Measurements from ENCODE around the gene BTN2A1. TPM values are rescaled to one million over a fixed set of nuclear protein-coding genes. Genes with fewer than 3 reads are reported as not detected.
"Not testable (repeated sequence)": the region's sequence is repeated elsewhere in the genome, so short reads cannot be mapped to it uniquely, and the experiment has no call there.

The BTN2A1 gene
- polyA plus RNA-seq, 3 donors = 31.5 to 34.3 (median 31.8) TPM

DNA sequence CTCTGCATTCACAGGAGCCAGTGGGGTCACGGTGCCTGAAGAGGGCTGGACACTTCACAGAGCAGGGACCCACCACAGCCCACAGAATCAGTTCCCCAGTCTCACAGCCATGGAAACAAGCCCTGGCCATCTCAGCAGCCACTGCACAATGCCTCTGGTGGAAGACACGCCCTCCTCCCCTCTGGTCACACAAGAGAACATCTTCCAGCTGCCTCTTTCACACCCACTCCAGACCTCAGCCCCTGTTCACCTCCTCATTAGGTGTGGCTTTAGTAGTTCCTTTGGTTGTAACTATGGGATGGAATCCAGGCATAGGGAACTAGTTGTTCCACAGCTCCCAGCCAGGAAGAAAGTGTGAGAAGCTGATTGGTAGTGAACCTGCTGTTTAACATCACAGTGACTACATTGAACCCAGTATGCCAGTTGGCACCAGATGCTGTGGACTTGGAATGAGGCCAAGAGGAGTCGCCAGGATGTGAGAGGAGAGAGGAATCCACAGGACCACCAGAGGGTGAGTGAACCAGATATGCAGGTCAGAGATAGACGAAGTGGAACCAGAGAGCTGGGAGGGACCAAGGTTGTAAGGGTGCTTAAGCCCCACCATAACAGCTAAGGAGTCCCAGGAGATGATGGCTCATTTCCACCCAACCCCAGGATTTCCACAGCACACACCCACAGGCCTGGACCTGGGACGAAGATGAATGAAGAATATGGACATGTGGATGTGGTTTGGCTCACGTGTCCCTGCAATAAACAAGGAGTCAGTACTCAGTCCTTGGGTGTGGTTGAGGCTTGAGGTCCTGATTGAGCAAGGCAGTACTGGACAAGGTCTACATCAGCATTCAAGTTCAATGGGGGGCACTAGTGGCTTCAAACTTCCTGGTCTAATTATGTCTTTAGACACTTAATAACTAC, 26.2 kb upstream of the BTN2A1 start:
- no peak for DNase-seq (ENCODE audit: low read depth in 3 of 3, low spot score in 2 of 3)

GRCh38 chr6:26432627-26433201, 25.0 kb upstream of the BTN2A1 start:
- no peak for DNase-seq (ENCODE audit: low read depth in 3 of 3, low spot score in 2 of 3)

- DNase-seq (ENCODE audit: low read depth in 3 of 3, low spot score in 2 of 3) = not testable (repeated sequence)
Measured at GRCh38 chr6:26433680-26434079, 24.1 kb upstream of the BTN2A1 start.

DNA sequence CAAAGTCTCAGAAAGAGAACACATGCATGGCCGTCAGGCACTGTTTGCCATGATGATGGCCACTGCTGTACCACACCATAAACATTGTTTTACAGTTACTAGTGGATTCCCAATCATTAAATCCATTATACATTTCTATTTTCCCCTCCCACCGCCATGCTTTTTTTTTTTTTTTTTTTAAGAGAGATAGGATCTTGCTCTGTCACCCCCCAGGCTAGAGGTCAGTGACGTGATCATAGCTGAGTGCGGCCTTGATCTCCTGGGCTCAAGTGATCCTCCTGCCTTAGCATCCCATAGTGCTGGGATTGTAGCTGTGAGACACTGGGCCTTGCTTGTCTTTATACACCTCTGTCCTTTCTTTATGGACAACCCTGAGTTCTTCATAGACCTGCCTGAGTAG, 21.7 kb upstream of the BTN2A1 start:
- DNase-seq (ENCODE audit: low read depth in 3 of 3, low spot score in 2 of 3) = no peak

- DNase-seq (ENCODE audit: low read depth in 3 of 3, low spot score in 2 of 3) = no peak
Measured at GRCh38 chr6:26437550-26437949, 20.2 kb upstream of the BTN2A1 start.

GRCh38 chr6:26438000-26438399, 19.8 kb upstream of the BTN2A1 start:
- no peak for DNase-seq (ENCODE audit: low read depth in 3 of 3, low spot score in 2 of 3)

- DNase-seq (ENCODE audit: low read depth in 3 of 3, low spot score in 2 of 3) = no peak
Measured at GRCh38 chr6:26439151-26440125, 18.3 kb upstream of the BTN2A1 start.

DNA sequence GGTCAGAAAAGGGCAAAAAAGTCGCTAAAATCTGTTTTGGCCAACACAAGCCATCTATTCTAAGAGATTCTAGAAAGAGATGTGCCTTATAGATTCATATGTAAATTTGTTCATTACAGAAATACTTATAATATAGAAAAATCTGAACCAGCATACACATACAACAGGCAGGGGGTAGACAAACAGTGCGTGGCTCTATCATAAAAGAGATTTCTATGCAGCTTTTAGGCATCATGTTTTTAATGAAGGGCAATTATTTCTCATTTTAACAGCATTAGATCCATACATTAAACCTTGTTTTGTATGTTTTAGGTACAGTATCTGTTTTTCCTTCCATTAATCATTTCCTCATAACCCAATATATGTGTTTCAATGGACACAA, 16.8 kb upstream of the BTN2A1 start:
- DNase-seq (ENCODE audit: low read depth in 3 of 3, low spot score in 2 of 3) = no peak

DNA sequence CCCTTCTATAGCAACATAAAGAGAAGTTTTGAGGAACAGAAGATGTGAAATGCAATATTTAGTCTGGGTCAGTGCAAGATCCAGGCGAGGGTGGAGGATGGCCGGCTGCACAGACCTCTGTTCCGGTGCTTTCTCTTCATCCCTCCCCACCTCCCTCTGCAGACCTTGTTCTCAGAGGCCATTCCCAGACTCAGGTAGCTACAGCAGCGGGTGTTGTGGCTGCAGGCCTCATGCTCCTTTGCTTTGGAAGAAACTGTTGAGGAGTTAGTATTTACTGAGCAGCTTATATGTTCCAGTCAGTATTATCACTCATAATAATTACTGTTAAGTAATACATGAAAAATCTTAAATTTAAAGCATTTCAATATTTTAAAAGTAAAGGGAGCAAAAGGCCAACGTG, 15.8 kb upstream of the BTN2A1 start:
- DNase-seq (ENCODE audit: low read depth in 3 of 3, low spot score in 2 of 3) = no peak

DNA sequence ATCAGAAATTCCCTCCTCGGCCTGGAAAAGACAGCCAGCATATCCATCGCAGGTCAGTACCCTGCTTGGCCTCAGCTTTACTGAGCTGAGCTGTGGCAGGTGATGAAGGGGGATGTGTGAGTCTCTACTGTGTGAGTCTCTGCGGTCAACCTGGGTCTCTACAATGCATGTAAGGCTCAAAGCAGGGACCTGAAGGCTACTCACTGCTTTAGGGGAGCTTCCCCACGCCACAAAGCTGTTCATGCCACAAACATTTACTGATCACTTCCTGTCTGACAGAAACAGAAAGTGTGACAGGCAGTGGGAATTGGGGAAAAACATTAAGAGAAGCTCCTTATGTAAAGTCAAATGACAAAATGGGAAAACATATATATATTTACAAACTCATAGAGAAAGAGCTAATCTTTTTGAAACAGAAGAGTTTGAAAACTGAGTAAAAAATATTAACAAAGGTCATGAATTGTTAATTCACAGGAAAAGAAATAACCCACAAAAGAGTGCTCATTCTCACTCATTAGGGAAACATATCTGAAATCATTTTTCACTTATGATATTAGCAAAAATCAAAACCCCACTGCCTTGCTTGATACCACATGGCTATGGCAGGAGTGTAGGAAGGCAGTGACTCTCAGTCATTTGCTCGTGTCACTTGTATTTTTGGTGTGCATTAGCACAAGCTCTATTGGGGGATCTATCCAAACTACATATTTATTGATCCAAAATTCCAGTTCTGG, 11.7 kb upstream of the BTN2A1 start:
- no peak for DNase-seq (ENCODE audit: low read depth in 3 of 3, low spot score in 2 of 3)

- DNase-seq (ENCODE audit: low read depth in 3 of 3, low spot score in 2 of 3) = no peak
Measured at GRCh38 chr6:26447257-26447656, 10.5 kb upstream of the BTN2A1 start.

DNA sequence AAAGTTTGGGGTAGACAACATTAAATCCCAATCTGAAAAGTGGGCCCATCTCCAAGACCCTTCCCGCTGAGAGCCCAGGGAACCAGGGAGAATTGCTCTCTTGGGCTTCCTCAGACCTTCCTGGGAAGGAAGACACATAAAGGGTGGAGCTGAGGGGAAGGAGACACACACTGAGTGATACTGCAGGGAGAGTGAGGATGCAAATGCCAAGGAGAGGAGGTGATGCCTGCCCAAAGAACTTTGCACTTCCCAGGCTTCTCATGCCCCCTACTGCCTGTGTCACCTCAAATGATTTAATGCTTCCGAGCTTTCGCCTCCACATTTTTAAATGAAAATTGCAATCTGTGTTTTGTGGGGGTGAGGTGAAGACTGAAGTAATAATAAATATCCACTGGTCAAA, 7.5 kb upstream of the BTN2A1 start:
- no peak for DNase-seq (ENCODE audit: low read depth in 3 of 3, low spot score in 2 of 3)

- no peak for DNase-seq (ENCODE audit: low read depth in 3 of 3, low spot score in 2 of 3)
Measured at GRCh38 chr6:26452631-26453235, 5.0 kb upstream of the BTN2A1 start.

- DNase-seq (ENCODE audit: low read depth in 3 of 3, low spot score in 2 of 3) = no peak
Measured at GRCh38 chr6:26454631-26455030, 3.1 kb upstream of the BTN2A1 start.

GRCh38 chr6:26455357-26455970, 2.3 kb upstream of the BTN2A1 start:
- no peak for DNase-seq (ENCODE audit: low read depth in 3 of 3, low spot score in 2 of 3)

DNA sequence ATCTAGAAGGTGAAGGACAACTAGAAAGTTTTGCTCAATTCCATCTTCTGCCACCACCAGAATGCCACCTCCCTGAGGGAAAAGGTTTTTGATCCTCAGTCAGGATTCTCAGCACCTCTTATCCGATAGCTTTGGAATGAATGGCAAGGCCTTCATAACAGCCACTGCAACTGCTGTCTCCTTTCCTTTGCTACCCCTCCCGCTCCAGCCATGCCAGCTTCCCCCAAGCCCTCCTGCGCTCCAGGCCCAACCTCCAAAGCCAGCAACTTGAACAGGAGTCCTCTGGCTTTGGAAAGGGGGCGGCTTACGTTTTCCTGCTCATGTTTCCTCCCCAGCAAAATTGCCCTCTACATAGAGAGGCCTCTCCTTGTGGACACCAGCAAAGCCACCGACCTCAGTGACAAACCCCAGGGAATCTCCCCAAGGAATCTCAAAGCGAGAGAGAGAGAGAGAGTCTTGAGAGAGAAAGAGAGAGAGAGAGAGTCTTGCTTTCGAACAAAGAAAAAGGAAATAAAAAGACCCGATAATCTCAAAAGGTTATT, 420 bp upstream of the BTN2A1 start:
- peak in 1 of 3 donors; percentile 89 for DNase-seq (ENCODE audit: low read depth in 3 of 3, low spot score in 2 of 3)

DNA sequence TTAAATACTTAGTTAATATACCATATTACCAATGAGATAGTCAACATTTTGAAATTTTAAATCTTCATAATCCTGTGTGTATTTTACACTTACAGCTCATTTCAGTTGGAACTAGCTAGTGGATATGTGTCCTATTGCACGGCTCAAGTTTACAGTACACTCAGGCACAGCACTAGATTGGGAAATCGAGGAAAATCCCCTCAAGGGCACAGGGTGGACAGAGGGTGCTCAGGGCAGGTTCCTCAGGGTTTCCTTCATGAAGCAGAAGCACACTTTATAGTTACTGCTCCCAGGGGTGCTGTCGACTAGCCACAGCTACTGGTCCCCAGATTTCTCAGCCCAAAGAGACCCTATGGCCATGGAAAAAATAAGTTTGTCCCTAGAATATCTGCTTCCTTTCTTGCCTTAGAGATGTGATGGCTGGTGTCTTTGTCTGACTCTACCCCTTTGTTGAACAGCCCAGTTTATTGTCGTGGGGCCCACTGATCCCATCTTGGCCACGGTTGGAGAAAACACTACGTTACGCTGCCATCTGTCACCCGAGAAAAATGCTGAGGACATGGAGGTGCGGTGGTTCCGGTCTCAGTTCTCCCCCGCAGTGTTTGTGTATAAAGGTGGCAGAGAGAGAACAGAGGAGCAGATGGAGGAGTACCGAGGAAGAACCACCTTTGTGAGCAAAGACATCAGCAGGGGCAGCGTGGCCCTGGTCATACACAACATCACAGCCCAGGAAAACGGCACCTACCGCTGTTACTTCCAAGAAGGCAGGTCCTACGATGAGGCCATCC, 1.5 kb downstream of the BTN2A1 start:
- no peak for DNase-seq (ENCODE audit: low read depth in 3 of 3, low spot score in 2 of 3)

GRCh38 chr6:26461353-26461752, 3.6 kb downstream of the BTN2A1 start:
- not testable (repeated sequence) for DNase-seq (ENCODE audit: low read depth in 3 of 3, low spot score in 2 of 3)
